Left colon (tissue), 2 donors: Measurements from ENCODE around the gene CDKN2C. TPM values are rescaled to one million over a fixed set of nuclear protein-coding genes. Genes with fewer than 3 reads are reported as not detected.

Experiments used
- ATAC-seq: fragments of 200-7000 bp; cut with Tn5 transposase; one replicate; pipeline ENCODE4 v1.9.1; 2020; ENCODE audit warnings: mild to moderate bottlenecking, moderate library complexity
- DNase-seq, 2 donors: peaks; one replicate each; pipeline ENCODE4 v3.0.0-alpha.2; 2020
- intact Hi-C, 2 donors: fragments of 100-400 bp; cut with DNase I in 1 of 2; cut with micrococcal nuclease in 1 of 2; formaldehyde crosslinking; loops; one replicate each; pipeline versions ENCODE4 v1.11.2 to v1.14.0; 2022; cut with DNase I, micrococcal nuclease
- total RNA-seq, 2 donors: library from RNA; stranded (reverse); fragmentation: NEBNext Ultra II Directional; extraction: Animal tissue kit (Norgen Biotek cat#: 25700); gene quantifications; one replicate each; pipeline ENCODE4 v1.2.1, GENCODE V29; 2021
- donor health status: DM: no; HTN: no; CAD: no.
- donor health status: DM: yes; HTN: yes; CAD: no.

Gene CDKN2C
- total RNA-seq, 2 donors from 2014 or later = 5.8 to 6.4 TPM

DNA sequence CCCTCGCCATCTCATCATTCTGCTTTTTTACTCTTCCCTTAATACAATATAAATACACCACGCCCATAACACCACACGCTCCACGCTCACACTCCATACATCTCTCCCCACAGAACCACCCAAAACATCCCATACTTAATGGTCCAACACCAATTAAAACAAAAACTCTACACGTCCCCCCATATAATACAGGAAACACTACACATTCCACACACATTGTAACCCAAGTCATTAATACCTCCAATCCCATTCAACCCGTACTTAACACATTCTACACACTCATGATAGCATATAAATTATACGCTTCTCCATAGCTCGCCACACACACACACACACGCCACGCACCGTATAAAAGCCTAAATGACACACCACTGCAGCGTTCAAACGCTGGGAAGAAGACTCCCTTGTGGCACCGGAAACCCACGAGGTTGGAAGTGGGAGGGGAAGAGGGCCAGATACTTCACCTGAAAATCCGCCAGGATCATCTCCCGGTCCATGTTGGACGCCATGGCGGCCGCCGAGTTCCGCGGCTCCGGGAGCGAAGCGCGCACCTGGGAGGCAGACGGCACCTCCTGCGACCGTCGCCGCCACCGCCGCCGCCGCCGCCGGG lies 10.6 kb upstream of the CDKN2C start:
- ATAC-seq (peak; percentile 12), DNase-seq (peak in 1 of 2 donors; percentile 51)
- intact Hi-C loops = no loop called here

- peak; percentile 96 for ATAC-seq
- intact Hi-C loops = no loop called here
Measured at GRCh38 chr1:50959913-50960844, 9.9 kb upstream of the CDKN2C start, which contains the start of gene FAF1. TSS of gene FAF1 (minus strand) at chr1:50960267. CDS start at chr1:50959811, 456 bp downstream.

GRCh38 chr1:50964863-50965262 lies 5.2 kb upstream of the CDKN2C start:
- no peak for ATAC-seq
- intact Hi-C loops = no loop called here
- DNase-seq = no peak

More at GRCh38 chr1:50959913-50960844, 9.9 kb upstream of the CDKN2C start, which contains the start of gene FAF1:
- DNase-seq = peak; percentile 97 to 98

GRCh38 chr1:50966991-50967390 lies 3.1 kb upstream of the CDKN2C start:
- DNase-seq (no peak), ATAC-seq (no peak)
- intact Hi-C loops = no loop called here

GRCh38 chr1:50967416-50968157 lies 2.5 kb upstream of the CDKN2C start:
- ATAC-seq = no peak
- no peak for DNase-seq
- intact Hi-C loops = no loop called here

- intact Hi-C loops = no loop called here
- ATAC-seq = peak; percentile 90
- peak; percentile 94 for DNase-seq
Measured at GRCh38 chr1:50968158-50968820, 1.8 kb upstream of the CDKN2C start.

GRCh38 chr1:50968821-50969610 lies 1.0 kb upstream of the CDKN2C start:
- peak; percentile 46 for ATAC-seq
- intact Hi-C loops = no loop called here
- DNase-seq = peak; percentile 57 to 66

- DNase-seq (no peak), ATAC-seq (no peak)
- intact Hi-C loops = no loop called here
Measured at GRCh38 chr1:50970509-50970887, 453 bp downstream of the CDKN2C start.

DNA sequence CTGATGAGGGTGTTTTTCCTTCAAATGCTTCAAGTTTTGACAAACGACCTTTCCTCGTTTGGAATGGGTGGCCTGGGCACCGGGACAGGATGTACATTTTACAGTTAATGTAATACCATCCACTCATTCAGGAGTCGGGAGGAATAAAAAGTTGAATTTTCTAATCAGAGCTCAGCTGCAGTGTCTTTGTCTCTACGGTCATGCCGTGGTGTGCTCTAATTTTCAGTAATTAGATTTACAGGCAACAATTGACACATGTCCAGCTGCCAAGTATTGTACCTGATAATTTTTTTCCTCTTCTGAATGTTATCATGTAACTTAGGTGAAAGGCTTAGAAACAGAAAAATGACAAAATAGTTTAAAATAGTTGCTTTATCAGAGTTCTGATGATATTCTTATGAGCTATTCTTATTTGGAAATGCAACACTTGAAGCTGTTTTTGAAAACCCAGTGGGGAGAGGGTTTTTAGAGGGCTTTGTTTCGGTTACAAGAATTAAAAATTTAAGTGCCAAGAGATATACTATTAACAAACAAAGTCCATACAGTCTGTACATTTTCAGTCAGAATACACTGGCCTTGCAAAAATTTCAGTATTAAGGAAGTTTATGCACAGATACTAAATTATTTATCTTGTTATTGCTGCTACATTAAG lies 1.0 kb downstream of the CDKN2C start:
- no peak for ATAC-seq
- intact Hi-C loops = no loop called here
- DNase-seq = no peak

GRCh38 chr1:50971748-50972305 lies 1.8 kb downstream of the CDKN2C start:
- intact Hi-C loops = no loop called here
- DNase-seq (no peak), ATAC-seq (no peak)

- DNase-seq (no peak), ATAC-seq (no peak)
- intact Hi-C loops = no loop called here
Measured at GRCh38 chr1:50972766-50973165, 2.7 kb downstream of the CDKN2C start.

DNA sequence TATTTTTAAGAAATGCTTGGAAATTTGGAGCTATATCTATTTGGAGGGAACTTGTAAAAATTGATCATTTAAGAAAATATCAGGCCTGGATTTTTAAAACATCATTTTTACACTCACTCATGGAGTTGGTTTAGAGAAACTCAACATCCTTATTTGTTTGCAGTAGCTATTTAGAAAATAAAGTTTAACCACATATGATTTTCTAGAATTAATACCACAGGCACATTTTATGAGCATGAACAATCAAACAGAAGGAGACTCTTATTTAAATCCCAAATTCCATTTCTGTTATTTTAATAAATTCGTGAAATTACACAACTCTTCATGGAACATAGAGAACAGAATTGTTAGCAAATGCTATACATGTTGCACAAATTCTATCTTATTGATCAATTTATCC lies 3.2 kb downstream of the CDKN2C start:
- DNase-seq = no peak
- intact Hi-C loops = no loop called here

DNA sequence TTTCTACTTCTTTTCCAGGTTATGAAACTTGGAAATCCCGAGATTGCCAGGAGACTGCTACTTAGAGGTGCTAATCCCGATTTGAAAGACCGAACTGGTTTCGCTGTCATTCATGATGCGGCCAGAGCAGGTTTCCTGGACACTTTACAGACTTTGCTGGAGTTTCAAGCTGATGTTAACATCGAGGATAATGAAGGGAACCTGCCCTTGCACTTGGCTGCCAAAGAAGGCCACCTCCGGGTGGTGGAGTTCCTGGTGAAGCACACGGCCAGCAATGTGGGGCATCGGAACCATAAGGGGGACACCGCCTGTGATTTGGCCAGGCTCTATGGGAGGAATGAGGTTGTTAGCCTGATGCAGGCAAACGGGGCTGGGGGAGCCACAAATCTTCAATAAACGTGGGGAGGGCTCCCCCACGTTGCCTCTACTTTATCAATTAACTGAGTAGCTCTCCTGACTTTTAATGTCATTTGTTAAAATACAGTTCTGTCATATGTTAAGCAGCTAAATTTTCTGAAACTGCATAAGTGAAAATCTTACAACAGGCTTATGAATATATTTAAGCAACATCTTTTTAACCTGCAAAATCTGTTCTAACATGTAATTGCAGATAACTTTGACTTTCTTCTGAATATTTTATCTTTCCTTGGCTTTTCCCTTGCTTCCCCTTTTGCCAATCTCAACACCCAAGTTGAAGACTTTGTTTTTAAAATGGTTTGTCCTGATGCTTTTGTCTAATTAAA lies 4.0 kb downstream of the CDKN2C start:
- intact Hi-C loops = no loop called here

More for the DNA sequence above, 3.2 kb downstream of the CDKN2C start:
- ATAC-seq = no peak

DNA sequence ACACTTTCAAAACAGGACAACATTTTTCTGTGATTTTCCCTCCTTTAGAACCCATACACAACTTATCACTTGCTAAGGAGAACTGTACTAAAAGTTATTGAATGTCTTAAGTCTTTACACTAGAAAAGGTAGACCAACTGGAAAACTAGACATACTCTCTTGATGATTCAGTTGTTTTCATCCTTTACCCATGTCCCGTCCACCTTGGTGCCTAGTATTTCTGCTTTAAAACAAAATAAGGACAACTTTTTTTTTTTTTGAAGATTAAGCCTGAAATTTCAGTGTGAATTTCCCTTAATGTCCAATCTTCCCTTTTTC lies 4.5 kb downstream of the CDKN2C start:
- no peak for DNase-seq
- intact Hi-C loops = no loop called here
- no peak for ATAC-seq

More for the DNA sequence above, 4.0 kb downstream of the CDKN2C start:
- ATAC-seq (no peak), DNase-seq (no peak)

DNA sequence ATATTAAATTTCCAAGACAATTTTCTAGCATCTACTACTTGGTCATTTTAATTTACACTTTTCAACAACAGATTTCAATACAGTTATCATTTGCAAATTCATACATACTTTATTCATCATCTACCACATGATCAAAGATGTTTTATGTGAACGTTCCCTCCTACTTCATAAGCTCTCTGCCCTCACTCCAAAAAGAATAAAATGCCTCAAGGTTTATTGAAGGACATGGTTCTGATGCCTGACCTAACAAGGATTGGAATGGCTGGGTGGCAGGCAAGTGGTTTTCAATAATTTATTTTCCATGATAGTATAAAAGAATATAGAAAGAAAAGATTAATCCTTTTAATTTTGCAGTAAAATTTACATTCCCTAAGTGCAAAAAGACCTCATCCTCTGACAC lies 5.4 kb downstream of the CDKN2C start:
- intact Hi-C loops = no loop called here
- ATAC-seq (no peak), DNase-seq (no peak)

GRCh38 chr1:50976111-50976889 lies 6.3 kb downstream of the CDKN2C start:
- intact Hi-C loops = no loop called here
- ATAC-seq (no peak), DNase-seq (no peak)
